GM12873 (cell line): ENCODE results near the gene SSR4.

Experiments
- TF ChIP-seq, protein P1 (sequence below): IDR thresholded peaks from 2 replicates; pipeline ENCODE4 v1.5.1; 2012; ENCODE audit warnings: low read depth, mild to moderate bottlenecking, moderate library complexity, low read length, control low read depth; ENCODE audit not compliant: insufficient read depth; ENCODE audit errors: missing control alignments

Gene SSR4

GRCh38 chrX:153819384-153820040 is 25.0 kb downstream of the SSR4 start:
- TF ChIP-seq, protein P1, sequence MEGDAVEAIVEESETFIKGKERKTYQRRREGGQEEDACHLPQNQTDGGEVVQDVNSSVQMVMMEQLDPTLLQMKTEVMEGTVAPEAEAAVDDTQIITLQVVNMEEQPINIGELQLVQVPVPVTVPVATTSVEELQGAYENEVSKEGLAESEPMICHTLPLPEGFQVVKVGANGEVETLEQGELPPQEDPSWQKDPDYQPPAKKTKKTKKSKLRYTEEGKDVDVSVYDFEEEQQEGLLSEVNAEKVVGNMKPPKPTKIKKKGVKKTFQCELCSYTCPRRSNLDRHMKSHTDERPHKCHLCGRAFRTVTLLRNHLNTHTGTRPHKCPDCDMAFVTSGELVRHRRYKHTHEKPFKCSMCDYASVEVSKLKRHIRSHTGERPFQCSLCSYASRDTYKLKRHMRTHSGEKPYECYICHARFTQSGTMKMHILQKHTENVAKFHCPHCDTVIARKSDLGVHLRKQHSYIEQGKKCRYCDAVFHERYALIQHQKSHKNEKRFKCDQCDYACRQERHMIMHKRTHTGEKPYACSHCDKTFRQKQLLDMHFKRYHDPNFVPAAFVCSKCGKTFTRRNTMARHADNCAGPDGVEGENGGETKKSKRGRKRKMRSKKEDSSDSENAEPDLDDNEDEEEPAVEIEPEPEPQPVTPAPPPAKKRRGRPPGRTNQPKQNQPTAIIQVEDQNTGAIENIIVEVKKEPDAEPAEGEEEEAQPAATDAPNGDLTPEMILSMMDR = no peak

- TF ChIP-seq, protein P1 = no peak
These were observed 26.1 kb downstream of the SSR4 start for GRCh38 chrX:153820601-153821000.

GRCh38 chrX:153821066-153821465 is 26.6 kb downstream of the SSR4 start:
- TF ChIP-seq, protein P1 = no peak

- TF ChIP-seq, protein P1 = no peak
These were observed 29.9 kb downstream of the SSR4 start for GRCh38 chrX:153824348-153824747.

GRCh38 chrX:153825042-153825441 is 30.6 kb downstream of the SSR4 start:
- TF ChIP-seq, protein P1 = no peak

DNA sequence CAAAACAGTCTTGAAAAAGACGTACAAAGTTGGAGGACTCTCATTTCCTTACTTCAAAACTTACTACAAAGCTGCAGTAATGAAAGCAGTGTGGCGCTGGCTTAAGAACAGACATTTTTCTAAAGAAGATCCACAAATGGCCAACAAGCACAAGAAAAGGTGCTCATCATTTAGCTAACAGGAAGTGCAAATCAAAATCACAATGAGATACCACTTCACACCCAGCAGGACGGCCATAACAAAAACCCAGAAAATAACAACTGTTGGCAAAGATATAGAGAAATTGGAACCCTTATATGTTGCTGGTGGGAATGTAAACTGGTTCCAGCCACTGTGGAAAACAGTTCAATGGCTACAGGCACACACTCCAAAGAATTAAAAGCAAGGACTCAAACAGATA is 32.5 kb downstream of the SSR4 start:
- TF ChIP-seq, protein P1 = no peak

DNA sequence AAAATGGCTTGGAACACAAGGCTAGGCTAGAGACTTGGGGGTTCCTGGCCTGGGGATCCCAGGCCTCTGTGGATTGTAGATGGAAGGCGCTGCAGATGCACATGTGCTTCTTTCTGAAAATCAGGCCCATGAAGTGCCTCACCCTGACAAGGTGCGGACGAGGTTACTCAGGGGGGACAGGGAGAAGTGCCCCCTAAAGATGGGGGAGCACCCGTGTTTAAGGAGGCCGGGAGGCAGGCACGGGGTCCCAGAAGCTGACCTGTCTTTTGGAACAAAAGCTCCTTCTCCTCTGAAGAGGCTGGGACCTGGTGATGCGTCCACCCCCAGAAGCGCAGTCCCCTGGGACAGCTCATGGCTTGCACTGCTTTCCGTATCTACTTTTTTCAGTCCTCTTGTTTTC is 33.4 kb downstream of the SSR4 start:
- TF ChIP-seq, protein P1 = no peak
